A549 (cell line): ENCODE measurements around the gene TAC3. TPM values are rescaled to one million over a fixed set of nuclear protein-coding genes. Genes with fewer than 3 reads are reported as not detected.

Source experiments
- ATAC-seq, 2 experiments: fragments of 200-7000 bp in 1 of 2; fragments of >200 bp in 1 of 2; cut with Nextera tagmentation in 1 of 2; cut with Tn5 transposase in 1 of 2; 3 replicates each; pipeline versions ENCODE4 v1.8.0 to v1.9.1; 2018 to 2020; ENCODE audit warnings: mild to moderate bottlenecking in 1 of 2, moderate library complexity in 1 of 2
- CTCF ChIA-PET: fragments of 300-600 bp; sonication (Branson Sonifier 250); formaldehyde crosslinking; extraction: SDS; loops from one replicate; lab custom pipeline; 2021; ENCODE audit warnings: antibody characterized with exemption, inconsistent platforms; lab: Yijun Ruan, JAX
- POLR2A ChIA-PET: fragments of 350-600 bp; formaldehyde crosslinking; extraction: SDS; loops from one replicate; lab custom pipeline; 2021; ENCODE audit warnings: antibody characterized with exemption, inconsistent platforms; lab: Yijun Ruan, JAX
- DNase-seq, 2 experiments: peaks; one replicate each; pipeline versions ENCODE4 v3.0.0 to v3.0.0-alpha.2; 2011 to 2016; ENCODE audit warnings: low read depth in 1 of 2, low spot score in 1 of 2
- FAIRE-seq: peaks from 2 replicates; lab custom pipeline; 2011; peaks lifted over from hg19 to GRCh38; lab: Jason Lieb, UNC
- H3K27ac ChIP-seq, 2 experiments: fragments of >200 bp; sonication (Bioruptor Twin); formaldehyde crosslinking; 3 replicates each; pipeline ENCODE4 v1.5.1; 2016 to 2017
- H3K4me1 ChIP-seq: fragments of >200 bp; sonication (Bioruptor Twin); formaldehyde crosslinking; 3 replicates; pipeline ENCODE4 v1.6.1; 2016
- H3K4me2 ChIP-seq: fragments of >200 bp; sonication (Bioruptor Twin); formaldehyde crosslinking; 3 replicates; pipeline ENCODE4 v1.6.1; 2016
- H3K4me3 ChIP-seq: fragments of >200 bp; sonication (Bioruptor Twin); formaldehyde crosslinking; 3 replicates; pipeline ENCODE4 v1.5.1; 2016
- H3K9me3 ChIP-seq: fragments of >200 bp; sonication (Bioruptor Twin); formaldehyde crosslinking; 3 replicates; pipeline ENCODE4 v1.6.1; 2016
- BHLHE40 ChIP-seq: IDR thresholded peaks from 2 replicates; pipeline ENCODE4 v1.6.1; 2012; ENCODE audit warnings: low read depth, low read length, inconsistent platforms
- CBX2 ChIP-seq: fragments of 200-600 bp; sonication (generic); IDR thresholded peaks from 2 replicates; pipeline ENCODE4 v1.6.1; 2016; ENCODE audit warnings: low read depth, mild to moderate bottlenecking, borderline replicate concordance
- CBX8 ChIP-seq: fragments of 200-600 bp; sonication (generic); IDR thresholded peaks from 2 replicates; pipeline ENCODE4 v1.6.1; 2016
- CHD2 ChIP-seq: fragments of 150-350 bp; IDR thresholded peaks from 2 replicates; pipeline ENCODE4 v1.6.1; 2014; ENCODE audit warnings: low read length; ENCODE audit not compliant: partially characterized antibody
- CHD4 ChIP-seq: fragments of 200-600 bp; sonication (generic); IDR thresholded peaks from 2 replicates; pipeline ENCODE4 v1.6.1; 2016; ENCODE audit warnings: antibody characterized with exemption, mild to moderate bottlenecking, borderline replicate concordance
- EHMT2 ChIP-seq: fragments of 200-600 bp; sonication (generic); IDR thresholded peaks from 2 replicates; pipeline ENCODE4 v1.6.1; 2016; ENCODE audit warnings: antibody characterized with exemption, low read depth, mild to moderate bottlenecking, moderate library complexity
- FOSB ChIP-seq: fragments of 250-450 bp; sonication (Bioruptor Pico); IDR thresholded peaks from 2 replicates; pipeline ENCODE4 v1.5.0; 2020; ENCODE audit warnings: mild to moderate bottlenecking, moderate library complexity
- FOSL2 ChIP-seq, 2 experiments: fragments of 450-650 bp in 1 of 2; fragments of >200 bp in 1 of 2; sonication (Bioruptor Twin) in 1 of 2; formaldehyde crosslinking; IDR thresholded peaks; 2 replicates each; pipeline versions ENCODE4 v1.5.0 to v1.6.1; 2016 to 2020; ENCODE audit warnings: mild to moderate bottlenecking in 1 of 2, moderate library complexity in 1 of 2
- FOXS1 ChIP-seq: fragments of 250-450 bp; sonication (Bioruptor Pico); IDR thresholded peaks from 2 replicates; pipeline ENCODE4 v1.5.0; 2020; ENCODE audit warnings: mild to moderate bottlenecking, moderate library complexity
- GATA3 ChIP-seq: IDR thresholded peaks from 2 replicates; pipeline ENCODE4 v1.6.1; 2012; ENCODE audit warnings: borderline replicate concordance
- HEYL ChIP-seq: fragments of 250-450 bp; sonication (Bioruptor Pico); IDR thresholded peaks from 2 replicates; pipeline ENCODE4 v1.8.0; 2021; ENCODE audit warnings: mild to moderate bottlenecking, moderate library complexity
- HOXB13 ChIP-seq: fragments of 250-450 bp; sonication (Bioruptor Pico); IDR thresholded peaks from 2 replicates; pipeline ENCODE4 v1.5.0; 2020; ENCODE audit warnings: low read depth, mild to moderate bottlenecking, moderate library complexity
- HOXB5 ChIP-seq: fragments of 250-450 bp; sonication (Bioruptor Pico); IDR thresholded peaks from 2 replicates; pipeline ENCODE4 v1.5.0; 2020; ENCODE audit warnings: mild to moderate bottlenecking, moderate library complexity
- KDM5A ChIP-seq: fragments of 200-600 bp; sonication (generic); IDR thresholded peaks from 2 replicates; pipeline ENCODE4 v1.6.1; 2016; ENCODE audit warnings: antibody characterized with exemption, mild to moderate bottlenecking
- MAFK ChIP-seq: fragments of 450-650 bp; IDR thresholded peaks from 2 replicates; pipeline ENCODE4 v1.6.1; 2014; ENCODE audit not compliant: partially characterized antibody
- MAZ ChIP-seq: fragments of 150-350 bp; IDR thresholded peaks from 2 replicates; pipeline ENCODE4 v1.6.1; 2014; ENCODE audit warnings: antibody characterized with exemption, low read depth, low read length, borderline replicate concordance
- MYC ChIP-seq: IDR thresholded peaks from 2 replicates; pipeline ENCODE4 v1.6.1; 2012; ENCODE audit warnings: mild to moderate bottlenecking, inconsistent platforms, low read length, improper control_type of control experiment, borderline replicate concordance
- PHF8 ChIP-seq: fragments of 200-600 bp; sonication (generic); IDR thresholded peaks from 2 replicates; pipeline ENCODE4 v1.6.1; 2016; ENCODE audit warnings: low read depth, mild to moderate bottlenecking, antibody characterized with exemption, moderate library complexity, borderline replicate concordance
- POLR2A ChIP-seq: IDR thresholded peaks from 2 replicates; pipeline ENCODE4 v1.6.1; 2012; ENCODE audit warnings: mild to moderate bottlenecking, low read length
- RAD21 ChIP-seq, 2 experiments: fragments of >200 bp in 1 of 2; sonication (Bioruptor Twin) in 1 of 2; formaldehyde crosslinking in 1 of 2; IDR thresholded peaks in 1 of 2; conservative IDR thresholded peaks in 1 of 2; 2 replicates in 1 of 2; 3 replicates in 1 of 2; pipeline ENCODE4 v1.6.1; 2012 to 2018; ENCODE audit warnings: inconsistent platforms in 1 of 2
- RARB ChIP-seq: fragments of 250-450 bp; sonication (Bioruptor Pico); IDR thresholded peaks from 2 replicates; pipeline ENCODE4 v1.8.0; 2021; ENCODE audit warnings: mild to moderate bottlenecking, moderate library complexity
- RFX5 ChIP-seq: fragments of 450-650 bp; IDR thresholded peaks from 2 replicates; pipeline ENCODE4 v1.7.1; 2014; ENCODE audit warnings: antibody characterized with exemption, mild to moderate bottlenecking, moderate library complexity
- RNF2 ChIP-seq: fragments of 200-600 bp; sonication (generic); IDR thresholded peaks from 2 replicates; pipeline ENCODE4 v1.6.1; 2016; ENCODE audit warnings: low read depth, mild to moderate bottlenecking, antibody characterized with exemption, moderate library complexity, borderline replicate concordance
- SMC3 ChIP-seq: fragments of >200 bp; sonication (Bioruptor Twin); formaldehyde crosslinking; IDR thresholded peaks from 3 replicates; pipeline ENCODE4 v1.6.1; 2018; ENCODE audit warnings: inconsistent platforms
- TFCP2L1 ChIP-seq: fragments of 250-450 bp; sonication (Bioruptor Pico); IDR thresholded peaks from 2 replicates; pipeline ENCODE4 v1.5.0; 2021; ENCODE audit warnings: mild to moderate bottlenecking
- ZNF302 ChIP-seq: fragments of 250-450 bp; sonication (Bioruptor Pico); IDR thresholded peaks from 2 replicates; pipeline ENCODE4 v1.9.0; 2021; ENCODE audit warnings: inconsistent platforms, mild to moderate bottlenecking, moderate library complexity
- WGBS: methylation state at CpG from one replicate; pipeline ENCODE4 v1.1.6; 2017; ENCODE audit errors: missing lambda C conversion rate; 5-methylcytosine and 5-hydroxymethylcytosine counted together
- polyA plus RNA-seq, 4 experiments: library from polyadenylated mRNA; depleted of rRNA in 3 of 4; stranded (reverse); fragments of >200 nt; fragmentation: RNase III in 1 of 4; extraction: RNeasy Plus Mini Kit Qiagen cat#74134 plus additional on column Dnase treatment in 1 of 4; gene quantifications; 2 replicates in 3 of 4; 3 replicates in 1 of 4; pipeline ENCODE4 v1.2.3, GENCODE V29; 2011 to 2017
- TF ChIP-seq, protein P1 (sequence below): fragments of >200 bp; sonication (Bioruptor Twin); formaldehyde crosslinking; IDR thresholded peaks from 3 replicates; pipeline ENCODE4 v1.5.1; 2016
- TF ChIP-seq, protein P2 (sequence below): fragments of 450-650 bp; IDR thresholded peaks from 2 replicates; pipeline ENCODE4 v1.6.1; 2014; ENCODE audit warnings: antibody characterized with exemption

Gene TAC3
- polyA plus RNA-seq, 2 of the 4 experiments (the other 2 are of a cell fraction), result 0.16 TPM; not detected in 1

DNA sequence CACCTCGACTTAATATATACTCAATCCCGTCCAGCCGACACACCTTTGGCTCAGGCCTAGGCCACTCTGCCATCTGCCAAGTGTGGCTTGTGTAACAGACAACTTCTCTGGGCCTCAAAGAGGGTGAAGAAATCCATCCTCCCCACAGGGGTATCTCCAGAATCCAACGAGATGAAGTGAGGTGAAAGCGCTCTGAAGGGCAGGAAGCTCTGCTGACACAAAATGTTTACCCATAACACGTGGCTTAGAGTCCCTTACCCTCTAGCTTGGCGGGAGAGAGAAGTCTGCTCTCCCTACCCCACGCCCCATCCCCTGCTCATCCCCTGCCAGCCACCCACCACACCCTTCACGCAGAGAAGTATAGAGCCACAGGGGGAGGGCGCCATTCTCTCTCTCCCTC is 23.0 kb downstream of the TAC3 start (continued):
- TF ChIP-seq FOSB (CRISPR knock-in tag) (no peak), FOSL2 (IDR thresholded peaks at IDR 0.05) (no peak), FOSL2 (CRISPR knock-in tag; IDR thresholded peaks at IDR 0.05) (no peak)
- TF ChIP-seq, all 56 proteins: peak for 0

DNA sequence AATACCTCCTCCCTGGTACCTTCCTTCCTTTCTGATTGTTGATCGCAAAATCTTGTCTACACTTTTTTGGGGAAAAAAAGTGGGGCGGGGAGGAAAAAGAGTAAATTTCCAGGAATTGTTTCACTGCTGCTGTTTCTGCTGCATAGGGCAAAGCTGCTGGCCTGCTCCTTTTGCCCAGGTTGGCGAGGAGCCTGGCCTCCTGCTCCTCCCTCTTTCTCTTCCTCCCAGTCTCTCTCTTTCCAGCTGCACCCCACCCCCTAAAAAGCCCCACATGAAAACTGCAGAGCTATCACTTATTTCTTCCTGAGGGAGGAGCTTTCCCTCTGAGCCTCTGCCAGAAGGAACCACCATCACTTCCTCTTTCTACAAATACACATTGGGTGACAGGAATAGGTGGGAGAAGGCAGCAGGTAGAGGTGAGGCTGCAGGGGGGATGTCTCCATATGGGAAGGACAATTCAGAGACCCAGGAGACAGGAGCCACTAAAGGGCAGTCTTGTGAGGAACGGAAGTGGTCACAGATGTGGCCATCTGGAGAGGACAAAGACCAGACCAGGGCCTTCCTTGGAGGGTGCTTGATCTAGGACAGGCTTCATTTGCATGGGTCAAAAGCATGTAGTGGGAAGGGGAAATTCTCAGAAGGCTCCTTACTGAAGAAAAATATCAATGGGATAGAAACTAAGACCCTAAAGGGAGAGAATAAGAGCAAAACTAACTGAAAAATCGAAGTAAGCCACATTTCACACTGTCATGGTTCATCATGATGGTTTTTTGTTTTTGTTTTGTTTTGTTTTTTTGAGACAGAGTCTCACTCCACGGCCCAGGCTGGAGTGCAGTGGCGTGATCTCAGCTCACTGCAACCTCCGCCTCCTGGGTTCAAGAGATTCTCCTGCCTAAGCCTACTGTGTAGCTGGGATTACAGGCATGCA is 24.7 kb downstream of the TAC3 start:
- WGBS, result 80% methylated on average over 8 of the region's 8 CpGs

DNA sequence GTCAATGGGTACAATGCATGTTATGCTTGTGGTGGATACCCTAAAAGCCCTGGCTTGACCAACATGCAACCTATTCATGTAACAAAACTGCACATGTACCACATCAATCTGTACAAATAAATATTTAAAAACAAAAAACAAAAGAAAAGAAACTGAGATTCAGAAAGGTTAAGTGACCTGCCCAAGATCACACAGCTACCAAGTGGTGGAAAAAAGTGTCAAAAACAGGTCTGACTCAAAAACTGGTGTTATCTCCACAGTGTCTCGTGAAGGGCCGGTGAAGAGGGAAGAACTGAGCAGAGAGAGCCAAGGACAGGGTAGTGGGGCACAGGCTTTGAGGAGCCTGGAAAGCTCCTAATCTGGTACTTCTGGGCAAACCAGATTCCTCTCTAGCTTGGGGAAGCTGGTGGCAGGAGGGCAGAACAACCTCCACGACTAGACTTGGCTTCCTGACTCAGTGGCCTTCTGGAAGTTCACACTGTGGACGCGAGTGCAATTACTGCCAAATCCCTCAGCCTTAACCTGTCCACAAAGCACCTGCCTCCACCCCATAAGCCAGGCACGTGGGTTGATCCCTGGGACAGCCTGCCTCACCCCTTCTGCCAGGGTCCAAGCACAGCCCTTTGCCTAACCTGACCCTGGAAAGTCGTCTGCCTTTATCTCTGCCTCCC is 25.5 kb downstream of the TAC3 start:
- ATAC-seq (no peak), DNase-seq (no peak), FAIRE-seq (no peak)
- no peaks in the 10 kb centered on the region for H3K9me3 ChIP-seq
- no peak overlapping the region for H3K27ac ChIP-seq
- 68% methylated on average over 7 of the region's 7 CpGs for WGBS
- no peak overlapping the region for H3K4me2 ChIP-seq
- peaks cover 11% of the 10 kb centered on the region; the same call in 2 of the 3 replicates for H3K4me1 ChIP-seq
- H3K4me3 ChIP-seq, result no peak overlapping the region
- ChIA-PET POLR2A (no interaction called here), CTCF (interaction anchor here (2.1 to 5.4 kb wide), 2 partner anchors 13 to 151 kb away, joined by 5 to 57 read pairs; partner anchors contain the start of gene ZBTB39)
- TF ChIP-seq MAFK, result no peak
- no peak for TF ChIP-seq PHF8
- TF ChIP-seq KDM5A, result no peak
- TF ChIP-seq GATA3, result no peak
- TF ChIP-seq FOXS1 (CRISPR knock-in tag), result no peak
- TF ChIP-seq HOXB13, result no peak
- no peak for TF ChIP-seq RAD21 (conservative IDR thresholded peaks at IDR 0.05 in 1 of 2, IDR thresholded peaks at IDR 0.05 in 1 of 2)
- TF ChIP-seq MAZ, result no peak
- no peak for TF ChIP-seq CBX2
- TF ChIP-seq CHD4, result no peak
- no peak for TF ChIP-seq POLR2A
- TF ChIP-seq HOXB5 (CRISPR knock-in tag), result no peak
- TF ChIP-seq SMC3, result no peak
- TF ChIP-seq CHD2, result no peak
- TF ChIP-seq, protein P1, sequence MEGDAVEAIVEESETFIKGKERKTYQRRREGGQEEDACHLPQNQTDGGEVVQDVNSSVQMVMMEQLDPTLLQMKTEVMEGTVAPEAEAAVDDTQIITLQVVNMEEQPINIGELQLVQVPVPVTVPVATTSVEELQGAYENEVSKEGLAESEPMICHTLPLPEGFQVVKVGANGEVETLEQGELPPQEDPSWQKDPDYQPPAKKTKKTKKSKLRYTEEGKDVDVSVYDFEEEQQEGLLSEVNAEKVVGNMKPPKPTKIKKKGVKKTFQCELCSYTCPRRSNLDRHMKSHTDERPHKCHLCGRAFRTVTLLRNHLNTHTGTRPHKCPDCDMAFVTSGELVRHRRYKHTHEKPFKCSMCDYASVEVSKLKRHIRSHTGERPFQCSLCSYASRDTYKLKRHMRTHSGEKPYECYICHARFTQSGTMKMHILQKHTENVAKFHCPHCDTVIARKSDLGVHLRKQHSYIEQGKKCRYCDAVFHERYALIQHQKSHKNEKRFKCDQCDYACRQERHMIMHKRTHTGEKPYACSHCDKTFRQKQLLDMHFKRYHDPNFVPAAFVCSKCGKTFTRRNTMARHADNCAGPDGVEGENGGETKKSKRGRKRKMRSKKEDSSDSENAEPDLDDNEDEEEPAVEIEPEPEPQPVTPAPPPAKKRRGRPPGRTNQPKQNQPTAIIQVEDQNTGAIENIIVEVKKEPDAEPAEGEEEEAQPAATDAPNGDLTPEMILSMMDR, result no peak
- TF ChIP-seq TFCP2L1 (CRISPR knock-in tag), result no peak
- no peak for TF ChIP-seq RARB
- TF ChIP-seq BHLHE40, result no peak
- no peak for TF ChIP-seq CBX8
- no peak for TF ChIP-seq ZNF302

More for the DNA sequence above, 24.7 kb downstream of the TAC3 start:
- no peak for FAIRE-seq
- 0 out of 3 replicates have a peak, but pooled peaks cover 6% of the 10 kb centered on the region for H3K4me1 ChIP-seq
- no peak overlapping the region for H3K4me2 ChIP-seq
- TF ChIP-seq MYC (no peak), HEYL (CRISPR knock-in tag) (no peak), EHMT2 (no peak), RARB (no peak), RNF2 (no peak), RFX5 (no peak), MAFK (peak; percentile 23)
- TF ChIP-seq, protein P2, sequence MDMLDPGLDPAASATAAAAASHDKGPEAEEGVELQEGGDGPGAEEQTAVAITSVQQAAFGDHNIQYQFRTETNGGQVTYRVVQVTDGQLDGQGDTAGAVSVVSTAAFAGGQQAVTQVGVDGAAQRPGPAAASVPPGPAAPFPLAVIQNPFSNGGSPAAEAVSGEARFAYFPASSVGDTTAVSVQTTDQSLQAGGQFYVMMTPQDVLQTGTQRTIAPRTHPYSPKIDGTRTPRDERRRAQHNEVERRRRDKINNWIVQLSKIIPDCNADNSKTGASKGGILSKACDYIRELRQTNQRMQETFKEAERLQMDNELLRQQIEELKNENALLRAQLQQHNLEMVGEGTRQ, result no peak
- DNase-seq, result no peak
- CTCF ChIA-PET, result interaction anchor here (1.3 to 5.4 kb wide), 4 partner anchors 13 to 152 kb away, joined by 3 to 57 read pairs (median 4); partner anchors contain the start of gene ZBTB39
- no peaks in the 10 kb centered on the region for H3K9me3 ChIP-seq
- H3K4me3 ChIP-seq, result no peak overlapping the region
- POLR2A ChIA-PET, result no interaction called here
- H3K27ac ChIP-seq, result no peak overlapping the region
- no peak for ATAC-seq
